ENCODE measurements around the gene SNX17. TPM values are rescaled to one million over a fixed set of nuclear protein-coding genes. Genes with fewer than 3 reads are reported as not detected.
A peak's percentile ranks its signal among the peaks of the same experiment; 100 is the strongest.

Gene SNX17
- total RNA-seq, 1 experiment from 2014 or later: 90.5 TPM

GRCh38 chr2:27408601-27409320 lies 38.3 kb downstream of the SNX17 start:
- Histone ChIP-seq H2AFZ (ENCODE audit: low read depth, low read length, poor library complexity, severe bottlenecking) (no peak overlapping the region), H3K4me3 (replicated peaks in 1 of 2; ENCODE audit: low read depth in 1 of 2, low read length in 2 of 2) (peak overlapping the region; percentile 97 to 98), H3K27ac (ENCODE audit: low read depth, low read length) (peak overlapping the region; percentile 91), H3K4me1 (ENCODE audit: control insufficient read depth in 1 of 2, insufficient read depth in 2 of 2, low read length in 2 of 2) (peaks cover 0 to 16% of the 10 kb centered on the region in 2 experiments; a peak in 3 of 4 replicates), H3K9me3 (ENCODE audit: control insufficient read depth in 1 of 2, insufficient read depth in 1 of 2, low read depth in 1 of 2, low read length in 2 of 2) (no peaks in the 10 kb centered on the region), H3K79me2 (ENCODE audit: insufficient read depth, low read length) (peaks cover 56% of the 10 kb centered on the region), H3K9me2 (ENCODE audit: insufficient read depth) (no peaks in the 10 kb centered on the region), H4K20me1 (ENCODE audit: insufficient read depth) (peaks cover 8% of the 10 kb centered on the region; the same call in 1 of the 2 replicates), H3K36me3 (ENCODE audit: control insufficient read depth in 1 of 2, insufficient read depth in 2 of 2, low read length in 2 of 2) (peaks cover 4 to 13% of the 10 kb centered on the region in 2 experiments), H3K9ac (ENCODE audit: low read length) (peak overlapping the region; percentile 98), H3K4me2 (ENCODE audit: low read length) (peak overlapping the region; percentile 84), H3K27me3 (ENCODE audit: insufficient read depth, low read length) (no peaks in the 10 kb centered on the region)
- CTCF ChIA-PET: interaction anchor here (1.6 to 3.1 kb wide), 2 partner anchors 21 to 274 kb away, joined by 6 to 22 read pairs; no protein-coding TSS in a partner anchor
- BruUV-seq (replicated peaks): no TSS peak
- POLR2A ChIA-PET: interaction anchor here (0.8 to 2.6 kb wide), 5 partner anchors 11 to 188 kb away, joined by 3 to 22 read pairs (median 3); partner anchors contain the start of gene NRBP1
- intact Hi-C loops (cut with micrococcal nuclease): loop anchor here (1.0 to 5.0 kb wide), 4 partner anchors 20 to 275 kb away; partner anchors contain the start of genes CCDC121, GPN1, NRBP1 and SLC4A1AP
- ATAC-seq (peak; percentile 44), DNase-seq (ENCODE audit: low read depth, low spot score) (no peak)
- TF ChIP-seq EZH2phosphoT487 (IDR thresholded peaks at IDR 0.05; ENCODE audit: borderline replicate concordance) (no peak), CBX3 (IDR thresholded peaks at IDR 0.05; ENCODE audit: low read depth) (no peak), TCF7L2 (IDR thresholded peaks at IDR 0.05; ENCODE audit: borderline replicate concordance, extremely low read depth, insufficient read depth, insufficient read length) (no peak), SRF (IDR thresholded peaks at IDR 0.05; ENCODE audit: low read depth) (no peak), YY1 (IDR thresholded peaks at IDR 0.05; ENCODE audit: extremely low read depth, insufficient replicate concordance, low read depth, low read length) (no peak), SP1 (IDR thresholded peaks at IDR 0.05; ENCODE audit: low read depth) (no peak), JUND (IDR thresholded peaks at IDR 0.05) (no peak), EZH2 (IDR thresholded peaks at IDR 0.05) (no peak), RAD21 (IDR thresholded peaks at IDR 0.05; ENCODE audit: low read depth) (no peak), POLR2A (IDR thresholded peaks at IDR 0.05; ENCODE audit: borderline replicate concordance, extremely low read depth, insufficient read depth, insufficient read length) (no peak), ELF1 (IDR thresholded peaks at IDR 0.05; ENCODE audit: borderline replicate concordance, low read depth) (no peak)
- RAD21 ChIA-PET (ENCODE audit: low non-redundant PET in 1 of 2, low total read pairs in 2 of 2, uncharacterized antibody in 2 of 2, unreplicated experiment in 2 of 2): interaction anchor here in 1 of 2 experiments (1.2 kb wide), 1 partner anchor 19 kb away, joined by 4 read pairs; the partner anchor contains the start of gene NRBP1
